Small intestine (tissue), 7 donors: Measurements from ENCODE around the gene EFL1. TPM values are rescaled to one million over a fixed set of nuclear protein-coding genes. Genes with fewer than 3 reads are reported as not detected.
A peak's percentile ranks its signal among the peaks of the same experiment; 100 is the strongest.
"Not testable (repeated sequence)": the region's sequence is repeated elsewhere in the genome, so short reads cannot be mapped to it uniquely, and the experiment has no call there.

ENCODE experiments used
- DNase-seq, 2 donors: peaks; one replicate each; pipeline versions ENCODE4 v3.0.0 to v3.0.0-alpha.2; 2013
- FAIRE-seq: peaks from 2 replicates; lab custom pipeline; 2012; peaks lifted over from hg19 to GRCh38; lab: Jason Lieb, UNC
- H3K27ac ChIP-seq, 3 donors: one replicate each; pipeline ENCODE4 v1.5.1; 2013; ENCODE audit warnings: low read length in 2 of 3, mild to moderate bottlenecking in 2 of 3, control low read depth in 1 of 3, inconsistent platforms in 1 of 3, low read depth in 1 of 3, moderate library complexity in 1 of 3
- H3K27me3 ChIP-seq, 3 donors: one replicate each; pipeline ENCODE4 v1.6.1; 2013; ENCODE audit warnings: low read length in 3 of 3, inconsistent platforms in 1 of 3; ENCODE audit not compliant: control insufficient read depth in 3 of 3, insufficient read depth in 3 of 3
- H3K36me3 ChIP-seq, 3 donors: one replicate each; pipeline ENCODE4 v1.6.1; 2013; ENCODE audit warnings: low read length in 3 of 3, inconsistent platforms in 1 of 3, low read depth in 1 of 3, mild to moderate bottlenecking in 1 of 3, moderate library complexity in 1 of 3; ENCODE audit not compliant: control insufficient read depth in 3 of 3, insufficient read depth in 2 of 3
- H3K4me1 ChIP-seq, 3 donors: one replicate each; pipeline ENCODE4 v1.6.1; 2013; ENCODE audit warnings: low read length in 2 of 3, inconsistent platforms in 1 of 3, low read depth in 1 of 3, mild to moderate bottlenecking in 1 of 3, moderate library complexity in 1 of 3; ENCODE audit not compliant: control insufficient read depth in 3 of 3, insufficient read depth in 2 of 3
- H3K4me3 ChIP-seq, 3 donors: one replicate each; pipeline ENCODE4 v1.5.1; 2013; ENCODE audit warnings: low read length in 3 of 3, control low read depth in 1 of 3, inconsistent platforms in 1 of 3, low read depth in 1 of 3, mild to moderate bottlenecking in 1 of 3, moderate library complexity in 1 of 3
- H3K9me3 ChIP-seq, 2 donors: one replicate each; pipeline ENCODE4 v1.6.1; 2013; ENCODE audit warnings: low read depth in 1 of 2, low read length in 1 of 2; ENCODE audit not compliant: control insufficient read depth in 2 of 2, insufficient read depth in 1 of 2
- WGBS, 3 donors: extraction: QIAGEN DNeasy Blood & Tissue Kit; methylation state at CpG; one replicate each; pipeline ENCODE4 v1.1.7; 2013; 5-methylcytosine and 5-hydroxymethylcytosine counted together
- polyA plus RNA-seq, 4 donors: library from polyadenylated mRNA; stranded (reverse) in 3 of 4; unstranded in 1 of 4; fragments of 200-250 nt in 3 of 4; fragments of 120-200 nt in 1 of 4; gene quantifications; one replicate each; pipeline versions ENCODE4 v1.2.1 to v1.2.3, GENCODE V29; 2013
- donor health status: healthy with polysubstance abuse.
- donor health status: control.
- donor health status: control.
- donor health status: Bipolar disorder and iron deficiency.
- donor health status: healthy.

Gene EFL1
- polyA plus RNA-seq, 4 donors, result 11.6 to 25.2 (median 13.4) TPM

DNA sequence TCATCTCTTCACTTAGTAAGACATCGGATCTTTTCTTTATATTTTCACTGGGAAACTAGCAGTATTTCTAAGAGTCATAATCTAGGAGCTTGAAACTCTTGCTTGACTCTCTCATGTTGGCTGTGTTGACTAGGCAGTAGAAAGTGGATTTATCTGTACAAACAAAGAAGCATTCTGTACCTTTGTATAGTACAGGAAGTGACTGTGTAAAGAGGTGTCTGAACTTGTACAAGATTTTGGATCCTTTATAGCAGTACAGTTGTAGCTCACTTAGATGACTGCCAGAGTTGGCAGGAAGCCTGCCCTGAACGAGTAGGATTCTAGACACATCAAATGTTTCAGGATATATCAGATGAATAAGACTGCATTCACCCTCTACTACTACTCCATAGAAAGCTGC lies 5.9 kb upstream of the EFL1 start:
- H3K36me3 ChIP-seq, DNase-seq, FAIRE-seq, H3K27ac ChIP-seq, H3K4me1 ChIP-seq, H3K4me3 ChIP-seq, H3K27me3 ChIP-seq, H3K9me3 ChIP-seq: not testable (repeated sequence)
- 29 to 77% (median 39%) methylated on average over 2 of the region's 2 CpGs for WGBS, 3 donors

- 77 to 90% (median 85%) methylated on average over 2 of the region's 2 CpGs for WGBS, 3 donors
- H3K36me3 ChIP-seq, H3K4me3 ChIP-seq, FAIRE-seq, DNase-seq, H3K4me1 ChIP-seq, H3K9me3 ChIP-seq, H3K27me3 ChIP-seq, H3K27ac ChIP-seq: not testable (repeated sequence)
Observed at GRCh38 chr15:82267137-82267536, 4.6 kb upstream of the EFL1 start.

DNA sequence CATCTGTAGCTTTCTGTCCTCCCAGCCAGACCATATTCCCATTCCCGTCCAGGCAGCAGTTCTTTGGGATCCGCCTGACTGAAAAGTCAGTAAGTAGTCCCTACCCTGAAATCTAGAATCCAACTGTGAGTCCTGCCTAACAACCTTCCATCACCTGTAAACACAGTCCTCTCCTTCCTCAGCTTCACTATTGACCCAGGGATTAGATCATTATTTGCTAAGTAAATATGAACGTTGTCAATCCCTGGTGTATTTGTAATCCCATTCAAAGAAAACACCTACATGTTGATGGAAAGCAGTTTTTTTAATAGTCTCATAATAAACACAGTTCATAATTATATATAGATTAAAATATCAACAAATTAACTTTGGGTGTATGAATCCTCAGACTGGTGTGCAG lies 816 bp upstream of the EFL1 start:
- no peak for FAIRE-seq
- 10 to 23% (median 21%) methylated on average over 3 of the region's 3 CpGs for WGBS, 3 donors

GRCh38 chr15:82261566-82262421 lies 740 bp downstream of the EFL1 start:
- 0 to 3% (median 2%) methylated on average over 18 to 19 of the region's 19 CpGs for WGBS, 3 donors
- Histone ChIP-seq H3K27ac (peak overlapping the region; percentile 60 to 96 (median 96)), H3K4me3 (peak overlapping the region; percentile 76 to 85 (median 77))
- H3K27me3 ChIP-seq, FAIRE-seq, H3K36me3 ChIP-seq, H3K4me1 ChIP-seq, H3K9me3 ChIP-seq: not testable (repeated sequence)
- peak; percentile 77 to 89 for DNase-seq

More for the DNA sequence above, 816 bp upstream of the EFL1 start:
- Histone ChIP-seq H3K27ac (peak overlapping the region in 2 of 3 donors; percentile 33 to 96), H3K4me3 (peak overlapping the region in 2 of 3 donors; percentile 76 to 85), H3K9me3 (no peaks in the 10 kb centered on the region), H3K36me3 (peaks cover 0 to 3% (median under 1%) of the 10 kb centered on the region in 3 donors), H3K27me3 (no peaks in the 10 kb centered on the region), H3K4me1 (peaks cover 0 to 5% (median 4%) of the 10 kb centered on the region in 3 donors)
- DNase-seq, result peak; percentile 36 to 48

- H3K4me3 ChIP-seq, H3K4me1 ChIP-seq, H3K36me3 ChIP-seq, DNase-seq, H3K27me3 ChIP-seq, H3K27ac ChIP-seq, FAIRE-seq, H3K9me3 ChIP-seq: not testable (repeated sequence)
- WGBS, 3 donors, result 76 to 90% (median 78%) methylated on average over 3 of the region's 3 CpGs
Observed at GRCh38 chr15:82248261-82248660, 14.3 kb downstream of the EFL1 start.

DNA sequence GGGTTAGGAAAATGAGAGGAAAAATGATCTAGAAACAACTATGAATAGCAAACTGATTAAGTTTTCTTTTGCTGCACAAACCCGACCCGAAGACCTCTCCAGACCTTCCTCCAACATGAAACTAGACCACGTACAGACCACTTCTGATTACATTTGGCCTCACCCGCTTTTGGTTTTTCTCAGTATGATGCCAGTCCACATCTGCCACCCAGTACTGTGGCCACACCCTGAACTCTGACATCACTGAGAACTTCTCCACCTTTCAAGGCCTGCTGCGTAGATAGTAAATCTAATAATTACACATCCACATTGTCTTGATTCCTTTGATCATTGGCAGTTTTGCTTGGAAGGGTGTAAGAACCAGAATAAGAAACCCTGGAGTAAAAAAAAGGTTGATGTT lies 16.6 kb downstream of the EFL1 start:
- H3K9me3 ChIP-seq, H3K4me3 ChIP-seq, H3K36me3 ChIP-seq, H3K27ac ChIP-seq, H3K4me1 ChIP-seq, DNase-seq, FAIRE-seq, H3K27me3 ChIP-seq: not testable (repeated sequence)
- 84 to 92% (median 85%) methylated on average over 5 of the region's 5 CpGs for WGBS, 3 donors

DNA sequence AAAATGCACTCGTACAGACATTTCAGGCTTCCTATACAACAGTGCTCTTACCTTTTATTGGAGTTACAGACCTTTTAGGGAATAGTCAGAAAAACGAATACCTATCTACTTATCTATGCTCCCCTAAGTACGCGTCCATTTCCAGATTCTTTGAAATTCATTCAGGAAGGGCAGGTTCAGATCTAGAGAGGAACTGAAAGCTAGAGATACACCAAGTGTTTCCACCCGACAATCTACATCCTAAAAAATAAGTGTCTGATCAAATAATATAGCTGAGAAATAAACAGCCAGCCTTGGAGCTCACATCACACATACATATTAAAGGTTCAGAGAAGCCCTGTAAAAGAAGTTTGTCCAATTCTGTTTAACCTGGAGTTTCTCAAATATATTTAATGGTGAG lies 18.9 kb downstream of the EFL1 start:
- not testable (repeated sequence) for H3K9me3 ChIP-seq, FAIRE-seq, H3K4me1 ChIP-seq, H3K4me3 ChIP-seq, H3K27me3 ChIP-seq, DNase-seq, H3K27ac ChIP-seq
- H3K36me3 ChIP-seq, result peaks cover 4 to 10% (median 7%) of the 10 kb centered on the region in 3 donors
- WGBS, 3 donors, result 85 to 90% (median 87%) methylated on average over 3 of the region's 5 CpGs

DNA sequence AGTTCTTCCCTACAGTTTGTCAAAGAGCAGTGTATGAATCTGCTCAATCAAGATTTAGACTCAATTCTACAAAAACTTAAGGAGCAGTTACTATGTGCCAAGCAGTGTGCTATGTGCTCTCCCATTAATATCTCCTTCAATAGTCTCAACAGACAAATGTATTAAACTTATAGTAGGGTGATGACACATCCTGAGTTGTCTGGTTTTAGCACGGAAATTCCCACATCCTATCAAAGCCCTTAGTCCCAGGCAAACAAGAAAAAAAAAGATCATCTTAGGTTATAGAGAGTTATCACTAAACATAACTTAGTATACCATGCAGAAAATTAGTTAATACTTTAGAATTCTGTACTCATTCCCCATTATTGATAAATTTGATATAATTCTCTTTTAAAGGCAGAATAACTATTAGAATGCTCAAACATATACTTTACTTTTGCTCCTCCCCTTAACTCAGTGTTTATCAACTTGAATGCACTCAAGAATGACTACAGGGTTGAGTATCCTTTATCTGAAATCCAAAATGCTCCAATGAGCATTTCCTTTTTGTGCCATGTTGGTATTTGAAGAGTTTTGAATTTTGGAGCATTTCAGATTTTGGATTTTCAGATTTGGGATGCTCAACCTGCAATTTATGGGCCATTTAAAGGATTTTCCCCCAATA lies 20.6 kb downstream of the EFL1 start:
- DNase-seq, result peak in 1 of 2 donors; percentile 13
- not testable (repeated sequence) for H3K9me3 ChIP-seq, H3K4me1 ChIP-seq, H3K27me3 ChIP-seq, H3K27ac ChIP-seq, H3K4me3 ChIP-seq
- FAIRE-seq, result peak; percentile 39
- peaks cover 4 to 12% (median 7%) of the 10 kb centered on the region in 3 donors for H3K36me3 ChIP-seq
- WGBS, 3 donors, result 81 to 91% (median 88%) methylated on average over 1 of the region's 1 CpG
